HG02623 (cell line): ENCODE measurements around the gene GRB2.
"Not testable (repeated sequence)": the region's sequence is repeated elsewhere in the genome, so short reads cannot be mapped to it uniquely, and the experiment has no call there.

Source experiments
- ATAC-seq: cut with Tn5 transposase; IDR thresholded peaks from one replicate; pipeline ENCODE4 v1.9.1; 2021; ENCODE audit warnings: moderate library complexity; ENCODE audit not compliant: unreplicated experiment

GRB2 gene

GRCh38 chr17:75353176-75353575 is 52.3 kb downstream of the GRB2 start:
- ATAC-seq = no peak

GRCh38 chr17:75352079-75352569 is 53.4 kb downstream of the GRB2 start:
- no peak for ATAC-seq

GRCh38 chr17:75350706-75351105 is 54.8 kb downstream of the GRB2 start:
- no peak for ATAC-seq

GRCh38 chr17:75350029-75350428 is 55.4 kb downstream of the GRB2 start:
- no peak for ATAC-seq

GRCh38 chr17:75349589-75349988 is 55.9 kb downstream of the GRB2 start:
- ATAC-seq = no peak

DNA sequence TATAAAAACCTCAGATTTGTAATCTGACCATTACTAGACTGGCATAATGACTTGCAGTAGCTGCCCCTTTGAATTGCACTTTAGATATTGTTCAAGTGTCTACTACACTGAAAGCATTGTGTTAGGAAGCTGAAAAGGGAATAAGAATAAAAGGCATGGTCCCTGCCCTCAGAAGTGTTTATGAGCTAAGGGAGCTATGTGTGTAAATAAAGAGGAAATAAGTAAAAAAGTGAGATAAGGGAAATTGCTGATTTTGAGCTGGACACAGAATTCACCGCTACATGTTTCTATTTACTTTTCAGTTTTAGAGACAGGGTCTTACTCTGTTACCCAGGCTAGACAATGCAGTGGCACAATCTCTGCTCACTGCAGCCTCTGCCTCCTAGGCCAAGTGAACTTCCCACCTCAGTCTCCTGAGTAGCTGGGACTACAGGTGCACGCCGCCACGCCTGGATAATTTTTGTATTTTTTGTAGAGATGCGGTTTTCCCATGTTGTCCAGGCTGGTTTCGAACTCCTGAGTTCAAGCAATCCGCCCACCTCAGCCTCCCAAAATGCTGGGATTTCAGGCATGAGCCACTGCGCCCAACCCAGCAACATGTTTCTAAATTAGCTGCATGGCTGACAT is 57.0 kb downstream of the GRB2 start:
- no peak for ATAC-seq

DNA sequence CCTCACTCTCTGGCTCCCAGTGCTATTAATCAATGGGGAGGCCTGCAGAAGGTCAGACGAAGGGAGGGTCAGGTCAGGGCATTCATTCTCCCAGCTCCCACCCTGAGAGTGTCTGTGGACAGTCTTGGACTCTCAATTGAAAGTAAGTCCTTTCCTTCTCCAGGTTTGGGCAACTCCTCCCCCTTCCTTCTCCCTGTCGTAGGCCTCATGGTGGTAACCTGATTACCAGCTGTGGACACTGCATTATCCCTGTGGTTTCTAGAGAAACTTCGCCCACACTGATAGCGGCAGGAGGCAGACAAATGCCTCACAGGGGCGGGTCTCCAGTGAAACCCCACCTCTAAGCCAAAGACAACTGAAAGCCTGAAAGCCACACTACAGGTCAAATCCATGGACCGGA is 58.6 kb downstream of the GRB2 start:
- ATAC-seq = no peak

DNA sequence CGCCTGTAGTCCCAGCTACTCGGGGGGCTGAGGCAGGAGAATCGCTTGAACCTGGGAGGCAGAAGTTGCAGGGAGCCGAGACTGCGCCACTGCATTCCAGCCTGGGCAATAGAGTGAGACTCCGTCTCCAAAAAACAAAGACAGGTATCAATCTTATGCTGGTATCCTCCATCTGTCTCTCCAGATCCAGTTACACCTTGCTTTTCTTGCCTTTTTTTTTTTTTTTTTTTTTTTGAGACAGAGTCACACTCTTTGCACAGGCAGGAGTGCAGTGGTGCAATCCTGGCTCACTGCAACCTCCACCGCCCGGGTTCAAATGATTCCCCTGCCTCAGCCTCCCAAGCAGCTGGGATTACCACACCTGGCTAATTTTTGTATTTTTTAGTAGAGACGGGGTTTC is 59.1 kb downstream of the GRB2 start:
- not testable (repeated sequence) for ATAC-seq

GRCh38 chr17:75345514-75346167 is 59.8 kb downstream of the GRB2 start:
- peak; percentile 49 for ATAC-seq

- no peak for ATAC-seq
These were observed 60.8 kb downstream of the GRB2 start for GRCh38 chr17:75344666-75345065.

- no peak for ATAC-seq
These were observed 62.5 kb downstream of the GRB2 start for GRCh38 chr17:75342996-75343395.

DNA sequence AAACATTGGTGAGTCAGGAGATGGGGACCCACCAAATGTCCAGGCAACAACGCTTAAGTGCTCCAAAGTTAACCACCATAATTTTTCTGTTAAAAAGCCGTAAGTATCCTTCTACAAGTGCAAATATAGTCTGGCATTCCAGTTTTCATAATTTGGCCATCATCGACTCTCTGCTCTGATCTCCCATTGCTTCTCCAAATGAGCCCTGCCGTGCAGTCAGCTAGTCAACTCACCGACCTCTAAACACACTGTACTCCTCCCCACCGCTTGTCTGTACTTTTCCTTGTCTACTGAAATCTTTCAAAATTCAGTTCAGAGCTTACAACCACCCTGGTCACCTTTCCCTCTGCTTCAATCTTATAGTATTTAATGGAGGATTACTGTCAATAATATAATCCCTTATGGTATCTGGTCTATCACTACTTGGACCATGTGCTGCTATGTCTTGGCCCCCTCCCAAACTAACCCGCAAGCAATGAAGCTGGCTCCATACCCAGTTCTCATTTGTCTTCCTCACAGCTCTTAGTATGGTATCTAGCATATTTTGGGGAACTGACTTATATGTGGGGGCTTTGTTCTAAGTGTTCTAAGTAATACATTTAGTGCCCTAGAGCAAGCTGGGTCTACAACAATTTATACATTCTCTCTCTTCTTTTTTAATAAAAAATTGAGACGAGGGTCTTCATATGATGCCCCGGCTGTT is 63.5 kb downstream of the GRB2 start:
- no peak for ATAC-seq

- no peak for ATAC-seq
These were observed 64.8 kb downstream of the GRB2 start for GRCh38 chr17:75340631-75341030.

- no peak for ATAC-seq
These were observed 65.5 kb downstream of the GRB2 start for GRCh38 chr17:75339971-75340370.

GRCh38 chr17:75338335-75338734 is 67.1 kb downstream of the GRB2 start:
- ATAC-seq = no peak

DNA sequence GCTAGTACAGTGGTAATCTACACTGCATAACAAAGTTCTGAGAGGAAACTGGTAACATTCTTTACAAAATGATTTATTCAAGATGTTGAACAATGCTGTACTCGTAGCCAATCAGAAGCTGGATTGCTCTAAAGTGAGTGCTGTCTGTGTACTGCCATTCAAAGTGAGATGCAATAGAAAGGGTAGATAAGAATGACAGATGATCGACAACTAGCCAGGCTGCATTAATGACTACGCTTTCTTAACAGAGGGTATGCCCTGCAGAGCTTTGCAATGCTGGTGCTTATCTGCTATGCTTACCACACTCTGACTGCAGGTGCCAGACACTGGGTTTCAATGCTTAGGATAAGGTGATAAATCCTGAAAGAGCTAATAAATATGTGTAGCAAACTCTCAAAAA is 70.2 kb downstream of the GRB2 start:
- ATAC-seq = no peak

DNA sequence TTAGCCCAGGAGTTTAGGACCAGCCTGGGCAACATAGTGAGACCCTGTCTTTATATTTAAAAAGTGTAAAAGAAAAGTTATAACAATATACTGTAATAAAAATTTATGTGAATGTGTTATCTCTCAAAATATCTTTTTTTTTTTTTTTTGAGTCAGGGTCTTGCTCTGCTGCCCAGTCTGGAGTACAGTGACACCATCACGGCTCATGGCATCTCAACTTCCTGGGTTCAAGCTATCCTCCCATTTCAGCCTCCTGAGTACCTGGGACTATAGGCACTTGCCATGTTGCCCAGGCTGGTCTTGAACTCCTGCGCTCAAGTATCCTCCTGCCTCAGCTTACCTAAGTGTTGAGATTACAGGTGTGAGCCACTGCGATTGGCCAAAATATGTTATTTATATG is 70.8 kb downstream of the GRB2 start:
- ATAC-seq = no peak

DNA sequence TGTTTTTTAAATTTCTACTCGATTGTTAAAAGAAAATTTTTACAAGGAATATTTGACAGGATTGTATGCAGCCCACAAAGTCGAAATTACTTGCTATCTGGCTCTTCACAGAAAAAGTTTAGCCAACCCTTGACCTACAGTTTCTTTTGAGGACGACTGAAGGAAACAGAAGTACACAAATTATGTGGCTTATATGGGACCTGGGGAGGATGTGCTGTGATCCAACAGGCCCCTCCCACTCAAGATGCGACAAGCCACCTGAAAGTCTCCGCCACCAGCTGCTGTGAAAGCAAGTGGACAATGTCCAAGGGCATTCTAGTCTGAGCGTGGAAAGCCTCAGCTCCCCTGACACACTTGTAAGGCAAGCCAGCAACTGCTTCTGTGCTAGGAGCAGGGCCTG is 73.8 kb downstream of the GRB2 start:
- ATAC-seq = no peak

DNA sequence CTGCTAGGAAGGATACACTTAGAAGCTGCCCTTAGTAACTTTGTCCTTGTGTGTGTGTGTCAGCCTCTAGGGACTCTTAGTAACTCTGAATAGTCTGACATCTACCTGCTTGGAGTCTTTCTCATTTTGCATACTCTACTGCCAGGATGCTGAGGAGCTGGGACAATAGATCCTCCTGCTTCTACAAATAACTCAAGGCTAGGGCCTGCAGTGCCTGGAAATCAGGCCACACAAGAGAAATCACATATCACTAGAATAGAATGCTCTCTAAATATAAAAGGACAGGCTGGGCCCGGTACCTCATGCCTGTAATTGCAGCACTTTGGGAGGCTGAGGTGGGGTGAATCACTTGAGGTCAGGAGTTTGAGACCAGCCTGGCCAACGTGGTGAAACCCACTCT is 77.7 kb downstream of the GRB2 start:
- no peak for ATAC-seq

- no peak for ATAC-seq
These were observed 79.1 kb downstream of the GRB2 start for GRCh38 chr17:75326226-75326848.

DNA sequence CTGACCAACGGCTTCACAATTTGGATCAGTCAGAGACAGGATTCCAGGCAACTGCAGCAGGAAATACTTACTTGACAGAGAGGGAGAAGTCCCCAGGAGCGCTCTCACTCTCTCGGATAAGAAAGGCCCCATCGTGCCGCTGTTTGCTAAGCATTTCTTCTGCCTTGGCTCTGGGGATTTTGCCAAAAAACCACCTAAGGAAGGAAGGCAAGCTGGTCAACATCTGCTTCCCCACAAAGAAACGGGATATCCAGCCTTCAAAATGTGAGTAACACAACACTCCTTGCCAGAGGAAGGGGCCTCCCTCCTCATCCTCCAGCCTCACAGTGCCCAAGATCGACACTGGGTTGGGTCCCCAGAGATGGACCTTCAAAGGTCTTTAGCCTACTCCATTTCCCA is 79.7 kb downstream of the GRB2 start:
- ATAC-seq = no peak

GRCh38 chr17:75325348-75325747 is 80.1 kb downstream of the GRB2 start:
- no peak for ATAC-seq
